GM19463 (cell line): ENCODE measurements around the gene CDK16.
A peak's percentile ranks its signal among the peaks of the same experiment; 100 is the strongest.

ENCODE experiments used
- ATAC-seq: cut with Tn5 transposase; IDR thresholded peaks from one replicate; pipeline ENCODE4 v1.9.1; 2021; ENCODE audit warnings: mild to moderate bottlenecking, moderate library complexity; ENCODE audit not compliant: unreplicated experiment

Gene CDK16

GRCh38 chrX:47218280-47218919 is at the start of gene CDK16:
Gene CDK16, plus strand, starts transcription at chrX:47218681. Its CDS starts 4,877 bp downstream, at chrX:47223558.
- peak; percentile 39 for ATAC-seq

- no peak for ATAC-seq
Measured at GRCh38 chrX:47169273-47169672, 49.2 kb upstream of the CDK16 start.

GRCh38 chrX:47169726-47170515 is 48.6 kb upstream of the CDK16 start:
- no peak for ATAC-seq

GRCh38 chrX:47170861-47171692 is 47.4 kb upstream of the CDK16 start:
- no peak for ATAC-seq

GRCh38 chrX:47171996-47172395 is 46.5 kb upstream of the CDK16 start:
- no peak for ATAC-seq

GRCh38 chrX:47172549-47172948 is 45.9 kb upstream of the CDK16 start:
- no peak for ATAC-seq

- no peak for ATAC-seq
Measured at GRCh38 chrX:47172971-47173792, 45.3 kb upstream of the CDK16 start.

- no peak for ATAC-seq
Measured at GRCh38 chrX:47174376-47174775, 44.1 kb upstream of the CDK16 start.

- no peak for ATAC-seq
Measured at GRCh38 chrX:47174846-47175587, 43.5 kb upstream of the CDK16 start.

GRCh38 chrX:47175588-47175980 is 42.9 kb upstream of the CDK16 start:
- ATAC-seq, result no peak

- no peak for ATAC-seq
Measured at GRCh38 chrX:47176101-47176740, 42.3 kb upstream of the CDK16 start.

GRCh38 chrX:47177079-47177478 is 41.4 kb upstream of the CDK16 start:
- no peak for ATAC-seq

GRCh38 chrX:47178337-47178736 is 40.1 kb upstream of the CDK16 start:
- ATAC-seq, result no peak

- ATAC-seq, result no peak
Measured at GRCh38 chrX:47179221-47179927, 39.1 kb upstream of the CDK16 start.

GRCh38 chrX:47179928-47180255 is 38.6 kb upstream of the CDK16 start:
- no peak for ATAC-seq

- no peak for ATAC-seq
Measured at GRCh38 chrX:47180346-47180745, 38.1 kb upstream of the CDK16 start.

- ATAC-seq, result no peak
Measured at GRCh38 chrX:47181301-47181700, 37.2 kb upstream of the CDK16 start.

GRCh38 chrX:47182106-47182700 is 36.3 kb upstream of the CDK16 start:
- no peak for ATAC-seq

- ATAC-seq, result no peak
Measured at GRCh38 chrX:47184486-47184885, 34.0 kb upstream of the CDK16 start.
